Neural progenitor cell (in vitro differentiated cells): Measurements from ENCODE around the gene CARMIL1. TPM values are rescaled to one million over a fixed set of nuclear protein-coding genes. Genes with fewer than 3 reads are reported as not detected.
A peak's percentile ranks its signal among the peaks of the same experiment; 100 is the strongest.

Source experiments
- DNase-seq: peaks from one replicate; pipeline ENCODE4 v3.0.0-alpha.2; 2016; ENCODE audit warnings: low spot score
- H2AFZ ChIP-seq: fragments of 200-600 bp; sonication (generic); replicated peaks from 2 replicates; pipeline ENCODE4 v1.6.1; 2016; ENCODE audit warnings: antibody characterized with exemption
- H3F3A ChIP-seq: fragments of 200-600 bp; sonication (generic); 2 replicates; pipeline ENCODE4 v1.6.1; 2016; ENCODE audit warnings: antibody characterized with exemption, low read depth
- H3K27ac ChIP-seq: fragments of 200-600 bp; sonication (generic); 2 replicates; pipeline ENCODE4 v1.5.1; 2016; ENCODE audit warnings: mild to moderate bottlenecking
- H3K27me3 ChIP-seq: fragments of 200-600 bp; sonication (generic); 2 replicates; pipeline ENCODE4 v1.6.1; 2016; ENCODE audit warnings: mild to moderate bottlenecking, moderate library complexity
- H3K36me3 ChIP-seq: fragments of 200-600 bp; sonication (generic); 2 replicates; pipeline ENCODE4 v1.5.1; 2016
- H3K4me1 ChIP-seq: fragments of 200-600 bp; sonication (generic); 2 replicates; pipeline ENCODE4 v1.6.1; 2016; ENCODE audit warnings: mixed run types
- H3K4me2 ChIP-seq: fragments of 200-600 bp; sonication (generic); 2 replicates; pipeline ENCODE4 v1.6.1; 2016
- H3K4me3 ChIP-seq: fragments of 200-600 bp; sonication (generic); 2 replicates; pipeline ENCODE4 v1.5.1; 2016
- H3K79me2 ChIP-seq: fragments of 200-600 bp; sonication (generic); 2 replicates; pipeline ENCODE4 v1.6.1; 2016; ENCODE audit warnings: low read depth
- H3K9ac ChIP-seq: fragments of 200-600 bp; sonication (generic); 2 replicates; pipeline ENCODE4 v1.6.1; 2016
- H3K9me3 ChIP-seq: fragments of 200-600 bp; sonication (generic); 2 replicates; pipeline ENCODE4 v1.5.1; 2016; ENCODE audit warnings: low read depth
- H4K20me1 ChIP-seq: fragments of 200-600 bp; sonication (generic); 2 replicates; pipeline ENCODE4 v1.6.1; 2016; ENCODE audit warnings: low read depth
- H3K27ac Mint-ChIP-seq: 3 replicates; pipeline ENCODE4 v1.8.0; 2021; ENCODE audit warnings: mixed read lengths
- H3K27me3 Mint-ChIP-seq: 2 replicates; pipeline ENCODE4 v1.8.0; 2022; ENCODE audit warnings: low read depth, mild to moderate bottlenecking, inconsistent platforms, moderate library complexity, mixed read lengths; ENCODE audit not compliant: insufficient read depth
- H3K36me3 Mint-ChIP-seq: 3 replicates; pipeline ENCODE4 v1.8.0; 2021; ENCODE audit warnings: mixed read lengths
- H3K4me1 Mint-ChIP-seq: 3 replicates; pipeline ENCODE4 v1.8.0; 2021; ENCODE audit warnings: mixed read lengths
- H3K4me3 Mint-ChIP-seq: 3 replicates; pipeline ENCODE4 v1.8.0; 2021; ENCODE audit warnings: mild to moderate bottlenecking, moderate library complexity, mixed read lengths
- H3K9me3 Mint-ChIP-seq: 3 replicates; pipeline ENCODE4 v1.8.0; 2020; ENCODE audit warnings: mixed read lengths
- EZH2 ChIP-seq: fragments of 200-600 bp; sonication (generic); IDR thresholded peaks from 2 replicates; pipeline ENCODE4 v1.6.1; 2017; ENCODE audit warnings: antibody characterized with exemption, mild to moderate bottlenecking, moderate library complexity
- EZH2phosphoT487 ChIP-seq: fragments of 200-600 bp; sonication (generic); IDR thresholded peaks from 2 replicates; pipeline ENCODE4 v1.6.1; 2017; ENCODE audit warnings: antibody characterized with exemption
- total RNA-seq: library from RNA; depleted of rRNA; stranded (reverse); fragments of >200 nt; gene quantifications from 2 replicates; pipeline ENCODE4 v1.2.3, GENCODE V29; 2015; ENCODE audit warnings: low replicate concordance
- TF ChIP-seq, protein P1 (sequence below): fragments of 200-600 bp; sonication (generic); IDR thresholded peaks from 2 replicates; pipeline ENCODE4 v1.5.1; 2017; ENCODE audit warnings: antibody characterized with exemption, mild to moderate bottlenecking

CARMIL1 gene
- total RNA-seq, 1 donor from 2014 or later: 13.3 TPM

DNA sequence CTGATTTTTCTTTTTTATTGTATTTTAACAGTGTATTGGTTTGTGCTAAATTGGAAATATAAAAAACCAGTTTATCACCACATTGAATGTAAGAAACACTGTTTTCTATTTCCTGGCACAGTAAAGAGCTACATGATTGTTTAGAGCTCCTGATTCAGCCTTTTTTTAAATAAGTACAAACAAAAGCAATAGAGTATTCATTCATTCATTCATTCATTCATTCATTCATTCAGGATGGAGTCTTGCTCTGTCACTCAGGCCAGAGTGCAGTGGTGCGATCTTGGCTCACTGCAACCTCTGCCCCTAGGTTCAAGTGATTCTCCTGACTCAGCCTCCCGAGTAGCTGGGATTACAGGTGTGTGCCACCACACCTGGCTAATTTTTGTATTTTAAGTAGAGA, 276.0 kb downstream of the CARMIL1 start:
- no peaks in the 10 kb centered on the region for H3K79me2 ChIP-seq
- H3K27ac ChIP-seq: no peak overlapping the region
- H3F3A ChIP-seq: no peaks in the 10 kb centered on the region
- H3K27me3 ChIP-seq: no peaks in the 10 kb centered on the region
- no peak for TF ChIP-seq EZH2phosphoT487
- TF ChIP-seq, protein P1, sequence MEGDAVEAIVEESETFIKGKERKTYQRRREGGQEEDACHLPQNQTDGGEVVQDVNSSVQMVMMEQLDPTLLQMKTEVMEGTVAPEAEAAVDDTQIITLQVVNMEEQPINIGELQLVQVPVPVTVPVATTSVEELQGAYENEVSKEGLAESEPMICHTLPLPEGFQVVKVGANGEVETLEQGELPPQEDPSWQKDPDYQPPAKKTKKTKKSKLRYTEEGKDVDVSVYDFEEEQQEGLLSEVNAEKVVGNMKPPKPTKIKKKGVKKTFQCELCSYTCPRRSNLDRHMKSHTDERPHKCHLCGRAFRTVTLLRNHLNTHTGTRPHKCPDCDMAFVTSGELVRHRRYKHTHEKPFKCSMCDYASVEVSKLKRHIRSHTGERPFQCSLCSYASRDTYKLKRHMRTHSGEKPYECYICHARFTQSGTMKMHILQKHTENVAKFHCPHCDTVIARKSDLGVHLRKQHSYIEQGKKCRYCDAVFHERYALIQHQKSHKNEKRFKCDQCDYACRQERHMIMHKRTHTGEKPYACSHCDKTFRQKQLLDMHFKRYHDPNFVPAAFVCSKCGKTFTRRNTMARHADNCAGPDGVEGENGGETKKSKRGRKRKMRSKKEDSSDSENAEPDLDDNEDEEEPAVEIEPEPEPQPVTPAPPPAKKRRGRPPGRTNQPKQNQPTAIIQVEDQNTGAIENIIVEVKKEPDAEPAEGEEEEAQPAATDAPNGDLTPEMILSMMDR: no peak
- no peak for TF ChIP-seq EZH2
- H3K4me2 ChIP-seq: no peak overlapping the region
- Mint-ChIP-seq H3K4me3 (no peak overlapping the region), H3K27me3 (no peaks in the 10 kb centered on the region), H3K9me3 (no peaks in the 10 kb centered on the region), H3K4me1 (peaks cover 4% of the 10 kb centered on the region), H3K36me3 (no peaks in the 10 kb centered on the region), H3K27ac (no peak overlapping the region)
- H3K9ac ChIP-seq: no peak overlapping the region
- no peak overlapping the region for H3K4me3 ChIP-seq
- no peaks in the 10 kb centered on the region for H4K20me1 ChIP-seq
- H2AFZ ChIP-seq: no peak overlapping the region
- DNase-seq: no peak
- no peaks in the 10 kb centered on the region for H3K9me3 ChIP-seq
- no peaks in the 10 kb centered on the region for H3K36me3 ChIP-seq
- no peaks in the 10 kb centered on the region for H3K4me1 ChIP-seq

DNA sequence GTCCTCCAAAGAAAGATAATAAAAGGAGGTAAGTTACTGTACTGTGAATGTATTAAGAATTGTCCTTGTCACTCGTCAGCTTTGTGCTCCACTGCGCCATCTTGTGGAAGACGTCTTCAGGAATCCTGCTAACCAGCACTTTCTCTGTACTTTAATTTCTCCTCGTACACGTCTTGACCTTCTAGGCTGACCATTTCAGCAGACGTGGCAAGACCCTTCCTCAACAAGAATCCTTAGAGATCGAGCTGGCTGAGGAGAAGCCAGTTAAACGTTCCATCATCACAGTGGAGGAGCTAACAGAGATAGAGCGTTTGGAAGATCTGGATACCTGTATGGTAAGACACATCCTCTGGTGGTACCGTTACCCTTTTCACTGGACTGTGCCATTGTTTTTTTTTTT, 277.3 kb downstream of the CARMIL1 start:
- no peaks in the 10 kb centered on the region for H3K27me3 ChIP-seq

DNA sequence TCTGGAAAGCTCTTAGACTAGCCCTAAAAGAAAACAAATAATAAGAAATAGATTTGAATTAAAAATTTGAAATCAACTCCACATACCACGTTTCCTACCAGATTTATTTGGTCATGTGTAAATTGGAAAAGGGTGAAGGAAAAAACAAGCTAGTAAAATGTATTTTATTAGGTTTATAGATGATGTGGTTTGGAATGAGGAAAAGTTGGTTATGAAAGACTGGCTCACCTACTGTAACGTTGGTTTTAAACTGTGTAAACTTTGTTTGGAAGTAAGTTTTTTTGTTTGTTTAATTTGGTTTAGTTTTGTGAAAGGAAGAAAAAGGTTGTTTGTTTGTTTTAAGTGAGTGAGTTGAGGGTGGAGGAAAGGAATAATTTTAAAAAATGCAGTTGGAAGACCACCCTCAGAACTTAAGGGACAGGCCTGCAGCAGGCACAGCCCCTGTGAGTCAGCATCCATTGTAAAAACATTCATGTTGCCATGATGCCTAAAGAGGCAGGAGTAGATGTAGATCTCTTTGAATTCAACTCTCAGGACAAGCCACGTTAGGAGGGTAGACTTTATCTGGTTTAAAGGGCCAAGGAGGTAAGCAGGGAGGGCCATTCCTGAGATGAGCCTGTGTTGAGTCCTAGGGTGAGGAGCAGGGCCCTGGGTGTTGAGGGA, 279.1 kb downstream of the CARMIL1 start:
- no peak overlapping the region for H3K9ac ChIP-seq
- H3K27ac ChIP-seq: no peak overlapping the region
- no peaks in the 10 kb centered on the region for H3K9me3 ChIP-seq
- no peaks in the 10 kb centered on the region for H3K36me3 ChIP-seq
- H2AFZ ChIP-seq: no peak overlapping the region
- no peaks in the 10 kb centered on the region for H3K36me3 Mint-ChIP-seq
- H3K27me3 ChIP-seq: no peaks in the 10 kb centered on the region
- H3K27ac Mint-ChIP-seq: no peak overlapping the region
- H3F3A ChIP-seq: no peaks in the 10 kb centered on the region
- no peaks in the 10 kb centered on the region for H3K4me1 ChIP-seq
- H3K4me2 ChIP-seq: no peak overlapping the region
- TF ChIP-seq EZH2 (no peak), EZH2phosphoT487 (no peak)
- TF ChIP-seq, protein P1: no peak
- no peak overlapping the region for H3K4me3 ChIP-seq
- no peak overlapping the region for H3K4me3 Mint-ChIP-seq
- H4K20me1 ChIP-seq: no peaks in the 10 kb centered on the region
- no peaks in the 10 kb centered on the region for H3K27me3 Mint-ChIP-seq
- no peak for DNase-seq
- no peaks in the 10 kb centered on the region for H3K9me3 Mint-ChIP-seq
- no peaks in the 10 kb centered on the region for H3K79me2 ChIP-seq
- peaks cover 4% of the 10 kb centered on the region for H3K4me1 Mint-ChIP-seq

More for the DNA sequence above, 277.3 kb downstream of the CARMIL1 start:
- H3K27me3 Mint-ChIP-seq: no peaks in the 10 kb centered on the region
- Histone ChIP-seq H3K4me1 (no peaks in the 10 kb centered on the region), H2AFZ (no peak overlapping the region), H3K27ac (no peak overlapping the region), H3K9ac (no peak overlapping the region), H3K79me2 (no peaks in the 10 kb centered on the region), H4K20me1 (no peaks in the 10 kb centered on the region), H3K9me3 (no peaks in the 10 kb centered on the region), H3K4me3 (no peak overlapping the region), H3K36me3 (no peaks in the 10 kb centered on the region), H3K4me2 (no peak overlapping the region), H3F3A (no peaks in the 10 kb centered on the region)
- peak; percentile 86 for DNase-seq
- H3K4me1 Mint-ChIP-seq: peaks cover 4% of the 10 kb centered on the region
- TF ChIP-seq EZH2phosphoT487 (no peak), EZH2 (no peak)
- TF ChIP-seq, protein P1: peak; percentile 95
- no peak overlapping the region for H3K27ac Mint-ChIP-seq
- no peaks in the 10 kb centered on the region for H3K9me3 Mint-ChIP-seq
- no peak overlapping the region for H3K4me3 Mint-ChIP-seq
- H3K36me3 Mint-ChIP-seq: no peaks in the 10 kb centered on the region
